Activated CD8-positive, alpha-beta memory T cell treated with anti-CD3 and anti-CD28 coated beads for 1 hour (primary cell): ENCODE results near the gene GATAD2A.
"Not testable (repeated sequence)": the region's sequence is repeated elsewhere in the genome, so short reads cannot be mapped to it uniquely, and the experiment has no call there.

Experiments used
- DNase-seq, 2 donors: peaks; one replicate each; pipeline ENCODE4 v3.0.0-alpha.2; 2020; ENCODE audit warnings: low read depth in 1 of 2; ENCODE audit errors: extremely low read depth in 1 of 2

Gene GATAD2A

DNA sequence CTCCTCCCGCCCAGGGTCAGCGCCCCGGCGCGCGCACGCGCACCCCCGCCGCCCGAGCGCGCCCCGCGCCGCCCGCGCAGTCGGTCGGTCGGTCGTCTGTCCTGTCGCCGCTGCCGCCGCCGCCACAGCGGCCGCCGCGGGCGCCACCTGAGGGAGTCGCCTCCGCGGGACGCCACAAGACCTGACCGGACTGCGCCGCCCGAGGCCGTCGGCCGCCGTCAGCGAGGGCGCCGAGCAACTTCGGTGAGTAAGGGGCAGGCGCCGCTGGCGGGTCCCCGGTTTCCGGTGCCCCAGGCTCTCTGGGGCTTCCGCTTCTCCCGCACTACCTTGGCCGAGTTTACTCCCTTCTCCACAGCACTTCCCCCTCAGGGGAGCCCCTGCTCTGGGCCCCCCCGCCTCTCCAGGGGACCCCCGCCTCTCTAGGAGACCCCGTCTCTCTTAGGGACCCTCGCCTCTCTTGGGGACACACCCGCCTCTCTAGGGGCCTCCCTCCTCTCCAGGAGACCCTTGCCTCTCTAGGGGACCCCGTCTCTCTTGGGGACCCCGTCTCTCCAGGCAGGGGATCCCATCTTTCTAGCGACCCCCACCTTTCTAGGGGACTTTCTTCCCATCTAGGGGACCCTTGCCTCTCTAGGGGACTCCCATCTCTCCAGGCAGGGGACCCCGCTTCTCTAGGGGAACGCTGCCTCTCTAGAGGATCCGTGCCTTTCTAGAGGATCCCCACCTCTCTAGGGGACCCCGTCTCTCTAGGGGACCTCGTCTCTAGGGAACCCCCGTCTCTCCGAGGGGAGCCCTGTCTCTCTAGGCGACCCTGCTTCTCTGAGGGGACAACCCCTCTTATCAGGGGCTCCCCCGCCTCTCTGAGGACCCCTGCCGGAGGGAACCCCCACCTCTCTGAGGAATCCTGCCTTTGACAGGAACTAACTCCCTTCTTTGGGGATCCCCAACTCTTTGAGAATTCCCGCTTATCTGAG, 19.3 kb upstream of the GATAD2A start:
- peak in 1 of 2 donors; percentile 34 for DNase-seq

DNA sequence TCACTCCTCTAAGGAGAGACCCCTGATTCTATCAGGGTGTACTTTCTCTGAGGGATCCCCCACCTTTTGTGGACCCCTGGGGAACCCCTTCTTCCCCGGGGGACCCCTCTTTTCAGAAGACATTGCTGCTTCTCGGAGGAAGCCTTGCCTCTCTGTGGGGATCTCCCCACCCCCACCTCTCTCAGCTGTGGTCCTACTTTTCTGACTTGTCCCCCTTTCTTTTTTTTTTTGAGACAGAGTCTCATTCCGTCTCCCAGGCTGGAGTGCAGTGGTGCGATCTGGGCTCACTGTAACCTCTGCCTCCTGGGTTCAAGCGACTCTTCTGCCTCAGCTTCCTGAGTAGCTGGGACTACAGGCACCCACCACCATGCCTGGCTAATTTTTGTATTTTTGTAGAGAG, 18.4 kb upstream of the GATAD2A start:
- DNase-seq: no peak

DNA sequence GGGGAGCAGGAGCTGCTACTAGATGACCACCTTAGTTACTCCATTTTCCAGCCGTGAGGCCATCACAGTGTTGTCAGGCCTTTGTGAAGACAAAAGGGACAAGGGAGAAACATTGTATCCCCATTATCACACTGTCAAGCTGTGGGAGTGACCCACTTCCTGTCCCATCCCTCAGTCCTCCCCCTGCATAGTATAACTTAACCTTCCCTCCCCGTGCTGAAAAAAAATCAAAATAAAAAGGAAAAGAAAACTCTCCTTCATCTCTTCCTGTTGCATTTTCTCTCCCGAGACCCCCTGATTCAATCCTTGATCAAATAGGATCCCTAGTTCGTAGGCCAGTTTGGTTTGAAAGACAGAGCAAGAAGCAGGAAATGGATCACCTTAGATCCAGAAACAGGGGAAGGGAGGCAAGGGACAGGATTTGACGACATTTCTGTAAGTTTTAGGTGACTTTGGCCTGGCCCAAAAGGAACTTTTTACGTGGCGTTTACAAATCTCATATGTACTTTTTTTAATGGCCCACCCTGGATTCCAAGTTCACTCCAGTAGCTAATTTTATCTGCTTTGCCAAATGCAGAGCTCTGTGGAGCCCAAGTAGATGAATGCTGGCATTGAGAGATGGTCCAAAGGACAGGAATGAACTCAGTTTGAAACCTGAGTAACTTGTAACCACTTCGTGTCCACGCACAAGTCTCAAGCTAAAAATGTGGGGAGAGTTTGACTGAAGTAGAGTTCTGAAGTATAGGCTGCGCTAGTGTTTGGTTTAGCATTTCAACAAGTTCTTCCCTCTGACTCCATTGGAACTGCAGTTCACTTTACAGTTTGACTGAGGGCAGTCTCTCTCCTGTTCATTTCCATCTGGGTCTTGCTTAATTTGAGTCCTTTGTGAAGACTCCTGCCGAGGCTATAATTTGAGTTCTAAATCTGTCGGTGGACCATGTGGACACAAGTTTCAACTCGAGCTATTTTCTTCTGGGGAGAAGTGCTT, 16.6 kb upstream of the GATAD2A start:
- DNase-seq: no peak

DNA sequence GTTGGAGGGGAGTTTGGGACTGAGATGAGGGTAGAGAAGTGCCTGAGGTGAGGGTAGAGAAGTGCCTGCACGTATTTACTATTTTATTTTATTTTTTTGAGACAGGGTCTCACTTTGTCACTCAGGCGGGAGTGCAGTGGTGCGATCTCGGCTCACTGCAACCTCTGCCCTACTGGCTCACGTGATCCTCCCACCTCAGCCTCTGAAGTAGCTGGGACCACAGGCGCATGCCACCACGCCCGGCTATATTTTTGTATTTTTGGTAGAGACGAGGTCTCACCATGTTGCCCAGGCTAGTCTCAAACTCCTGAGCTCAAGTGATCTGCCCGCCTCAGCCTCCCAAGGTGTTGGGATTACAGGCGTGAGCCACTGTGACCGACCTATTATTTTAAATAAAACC, 15.8 kb upstream of the GATAD2A start:
- DNase-seq: not testable (repeated sequence)

DNA sequence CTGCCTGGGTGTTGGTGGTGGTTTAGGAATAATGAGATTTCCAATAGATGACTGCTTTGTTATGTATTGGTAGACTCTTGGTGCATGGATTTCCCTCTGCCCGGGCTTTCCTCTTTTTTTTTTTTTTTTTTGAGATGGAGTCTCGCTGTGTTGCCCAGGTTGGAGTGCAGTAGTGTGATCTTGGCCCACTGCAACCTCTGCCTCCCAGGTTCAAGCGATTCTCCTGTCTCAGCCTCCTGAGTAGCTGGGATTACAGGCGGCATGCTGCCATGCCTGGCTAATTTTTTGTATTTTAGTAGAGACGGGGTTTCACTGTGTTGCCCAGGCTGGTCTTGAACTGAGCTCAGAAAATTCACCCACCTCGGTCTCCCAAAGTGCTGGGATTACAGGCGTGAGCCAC, 11.1 kb upstream of the GATAD2A start:
- not testable (repeated sequence) for DNase-seq

DNA sequence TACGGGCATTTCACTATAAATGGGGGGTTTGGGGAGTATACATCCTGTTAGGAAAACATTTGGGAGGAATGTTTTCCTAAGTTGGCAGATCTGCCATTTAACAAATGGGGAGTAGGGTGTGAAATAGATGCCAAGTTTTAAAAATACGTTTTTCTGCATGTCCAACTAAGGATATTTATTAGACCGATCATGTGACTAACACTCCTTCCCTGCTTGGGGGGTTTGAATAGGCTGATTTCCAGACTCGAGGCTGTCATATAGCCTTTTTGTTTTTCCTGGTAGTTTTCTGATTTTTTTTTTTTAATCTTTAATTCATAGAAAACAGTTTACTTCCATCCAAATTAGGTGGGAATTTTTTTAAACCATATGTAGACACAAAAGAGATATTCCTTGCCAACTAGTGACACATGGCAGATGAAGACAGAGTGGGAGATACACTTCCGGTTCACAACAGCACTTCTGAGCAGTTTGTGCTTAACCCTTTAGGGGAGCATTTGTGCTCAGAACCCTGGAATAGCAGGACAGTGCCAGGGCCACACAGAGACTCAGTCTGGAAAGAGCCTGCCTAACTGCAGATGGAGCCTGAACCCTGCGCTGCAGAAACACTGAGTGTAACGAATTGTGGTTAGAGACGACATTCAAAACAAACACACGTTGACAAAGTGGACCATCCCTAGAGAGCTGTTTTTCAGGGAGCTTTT, 5.6 kb upstream of the GATAD2A start:
- no peak for DNase-seq

DNA sequence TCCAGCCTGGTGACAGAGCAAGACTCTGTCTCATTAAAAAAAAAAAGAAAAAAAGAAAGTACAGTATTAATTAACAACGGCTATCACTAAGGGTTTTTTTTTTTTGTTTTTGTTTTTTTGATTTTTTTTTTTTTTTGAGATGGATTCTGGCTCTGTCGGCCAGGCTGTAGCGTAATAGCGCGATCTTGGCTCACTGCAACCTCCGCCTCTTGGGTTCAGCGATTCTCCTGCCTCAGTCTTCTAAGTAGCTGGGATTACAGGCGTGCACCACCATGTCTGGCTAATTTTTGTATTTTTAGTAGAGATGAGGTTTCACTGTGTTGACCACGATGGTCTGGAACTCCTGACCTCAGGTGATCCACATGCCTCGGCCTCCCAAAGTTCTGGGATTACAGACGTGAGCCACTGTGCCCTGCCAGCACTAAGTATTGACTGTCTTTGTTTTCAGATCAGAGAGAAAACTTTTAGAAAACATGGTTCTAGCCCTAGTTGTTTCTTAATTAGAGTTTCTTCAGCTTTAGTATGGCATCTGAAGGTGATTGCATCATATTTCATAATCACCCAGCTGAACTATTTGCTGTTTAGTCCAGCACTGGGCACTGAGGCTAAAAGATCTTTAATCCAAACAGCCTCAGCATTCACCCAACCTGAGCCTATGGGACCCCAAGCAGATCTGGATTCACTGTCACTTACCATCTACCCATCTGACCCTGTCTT, 2.7 kb upstream of the GATAD2A start:
- DNase-seq: no peak

DNA sequence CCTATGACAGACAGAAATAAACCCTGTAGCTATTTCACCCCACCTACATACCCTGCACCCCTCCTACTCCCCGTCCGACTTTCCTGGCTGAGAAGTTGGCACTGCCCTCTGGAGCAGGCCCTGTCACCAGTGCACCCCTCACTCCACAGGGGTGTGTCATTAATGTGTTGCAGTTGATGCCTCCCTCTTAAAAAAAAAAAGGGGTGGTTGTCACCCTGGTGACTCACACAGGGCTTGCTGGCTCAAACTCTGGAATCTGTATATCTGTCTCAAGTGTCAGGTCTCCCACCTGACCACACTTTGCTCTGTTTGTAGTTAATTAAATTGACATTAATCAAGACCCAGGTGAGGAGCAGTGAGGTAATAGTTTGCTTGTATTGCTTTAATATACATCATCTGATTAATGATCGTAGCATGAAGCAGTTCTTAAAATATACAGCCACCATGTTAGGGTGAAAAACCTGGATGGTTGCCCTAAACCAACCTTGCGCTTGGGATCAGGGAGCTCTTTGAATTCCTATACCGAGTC, 2.0 kb upstream of the GATAD2A start:
- DNase-seq: no peak

DNA sequence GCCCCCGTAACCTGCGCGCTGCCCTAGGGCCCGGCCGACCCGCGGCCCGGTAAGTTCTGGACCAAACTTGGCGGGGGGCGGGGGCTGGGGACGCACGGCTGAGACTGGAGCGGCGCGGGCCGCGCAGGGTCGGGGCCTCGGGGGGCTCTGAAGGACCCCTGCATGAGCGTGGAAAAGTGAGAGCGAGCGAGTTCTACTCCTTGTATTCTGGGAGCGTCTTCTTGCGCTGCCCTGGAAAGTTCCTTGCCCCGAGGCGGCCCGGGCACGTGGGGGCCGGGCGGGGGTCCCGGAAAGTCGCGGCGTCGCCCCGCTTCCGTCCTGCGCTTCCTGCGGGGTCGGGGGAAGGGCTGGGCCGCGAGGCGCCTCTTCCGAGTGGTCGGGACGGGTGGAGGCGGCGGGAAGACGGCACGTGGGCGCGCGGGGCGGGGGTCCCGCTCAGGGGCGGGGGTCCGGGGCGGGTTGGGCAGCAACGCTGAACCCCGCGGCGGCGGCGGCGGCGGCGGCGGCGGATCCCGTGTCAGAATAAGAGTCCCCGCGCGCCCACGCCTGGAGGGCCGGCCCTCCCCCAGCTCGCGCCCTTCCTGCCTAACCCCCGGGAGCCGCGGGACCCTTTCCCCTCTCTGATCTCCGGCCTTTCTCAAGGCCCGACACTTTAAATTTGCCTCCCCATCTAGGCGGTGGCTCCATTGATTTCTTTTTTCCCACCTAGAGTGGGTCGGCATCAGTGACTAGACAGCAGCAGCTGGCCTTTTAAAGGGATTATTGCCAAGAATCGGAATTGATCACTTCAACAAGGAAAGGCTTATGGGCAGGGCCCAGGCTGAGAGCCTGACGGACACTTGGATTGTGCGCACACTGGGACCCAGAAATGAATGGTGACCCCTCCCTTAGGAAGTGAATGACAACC, 749 bp downstream of the GATAD2A start:
- DNase-seq: peak in 1 of 2 donors; percentile 26

DNA sequence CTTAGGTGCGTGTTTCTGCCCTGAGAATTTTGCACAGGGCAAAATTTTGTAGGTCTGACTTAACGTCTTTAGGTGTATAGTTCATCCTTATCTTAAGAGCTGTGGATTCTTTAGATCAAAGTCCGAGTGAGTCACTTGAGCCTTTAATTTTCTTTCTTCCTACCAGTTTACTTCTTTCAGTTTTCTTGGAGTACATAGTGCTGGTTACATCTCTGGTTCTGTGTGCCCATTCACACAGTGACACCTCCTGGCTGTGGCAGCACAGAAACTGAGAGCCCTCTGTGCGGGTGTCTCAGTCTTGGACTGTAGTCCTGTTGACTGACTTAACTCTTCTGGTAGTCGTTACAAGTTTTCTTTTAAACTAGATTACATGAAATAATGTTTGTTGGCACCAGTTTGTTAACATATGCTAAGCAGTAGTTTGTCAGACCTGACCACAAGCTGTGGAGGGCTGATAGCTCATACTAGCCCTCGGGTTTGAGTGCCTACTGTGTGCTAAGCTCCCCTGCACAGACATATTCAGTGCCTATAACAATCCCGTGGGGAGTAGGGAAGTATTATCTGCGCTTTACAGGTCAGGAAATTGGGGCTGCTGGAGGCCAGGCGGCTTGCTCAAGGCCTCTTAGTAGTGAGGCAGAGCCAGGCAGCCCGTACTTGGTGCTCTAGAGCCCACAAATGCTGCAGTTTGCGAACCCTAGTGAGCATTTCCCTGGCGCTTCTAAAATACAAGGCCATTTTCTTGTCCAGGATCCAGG, 1.6 kb downstream of the GATAD2A start:
- DNase-seq: peak in 1 of 2 donors; percentile 29

DNA sequence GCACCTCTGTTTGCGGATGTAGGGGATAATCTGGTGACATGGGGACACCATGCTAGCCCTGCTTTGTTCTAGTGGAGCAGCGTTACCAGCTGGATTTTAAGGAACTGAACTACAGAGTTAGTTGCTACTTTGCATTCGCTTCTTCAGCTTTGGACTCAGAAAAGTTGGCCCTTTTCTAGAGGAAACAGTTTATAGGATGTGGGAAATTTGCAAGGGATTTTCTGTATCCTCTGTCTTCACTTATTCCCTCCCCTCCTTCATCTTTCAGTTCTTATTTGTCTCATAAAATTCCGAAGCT, 2.1 kb downstream of the GATAD2A start:
- no peak for DNase-seq

DNA sequence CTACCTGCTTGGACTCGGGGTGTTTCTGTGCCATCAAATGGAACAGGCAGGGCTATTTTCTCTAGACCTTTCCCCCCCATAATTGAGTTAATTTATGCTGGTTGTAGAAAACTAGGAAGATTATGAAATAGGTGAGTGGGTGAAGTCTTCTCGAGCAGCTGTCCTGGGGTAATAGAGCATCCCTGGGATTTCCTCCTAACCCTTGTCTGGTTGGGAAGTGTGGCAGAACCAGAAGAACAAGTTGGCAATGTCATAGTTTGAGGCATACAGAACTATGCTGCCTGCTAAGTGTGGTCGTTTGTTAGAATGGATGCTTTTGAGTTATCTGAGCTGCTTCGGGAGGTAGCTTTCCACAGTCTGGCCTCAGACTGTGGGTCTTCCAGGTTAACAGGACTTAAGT, 3.7 kb downstream of the GATAD2A start:
- no peak for DNase-seq

DNA sequence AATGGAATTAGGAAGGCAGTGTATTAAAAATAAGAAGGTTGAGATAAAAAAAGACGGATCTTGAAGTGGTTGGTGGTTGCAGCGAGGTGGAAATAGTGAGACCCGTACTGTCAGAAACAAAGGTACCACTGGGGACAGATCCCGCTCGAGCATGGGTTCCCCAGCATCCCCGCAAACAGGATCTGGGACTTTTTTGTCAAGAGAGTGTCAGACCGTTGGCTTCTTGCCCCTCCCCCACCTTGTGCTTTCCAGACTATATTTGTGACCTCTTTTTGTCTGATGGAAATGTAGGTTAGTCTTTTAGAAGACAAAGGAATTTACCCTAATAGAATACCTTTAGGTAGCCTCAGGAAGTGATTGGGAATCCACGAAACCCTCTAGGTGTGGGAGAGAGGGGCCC, 4.2 kb downstream of the GATAD2A start:
- no peak for DNase-seq

DNA sequence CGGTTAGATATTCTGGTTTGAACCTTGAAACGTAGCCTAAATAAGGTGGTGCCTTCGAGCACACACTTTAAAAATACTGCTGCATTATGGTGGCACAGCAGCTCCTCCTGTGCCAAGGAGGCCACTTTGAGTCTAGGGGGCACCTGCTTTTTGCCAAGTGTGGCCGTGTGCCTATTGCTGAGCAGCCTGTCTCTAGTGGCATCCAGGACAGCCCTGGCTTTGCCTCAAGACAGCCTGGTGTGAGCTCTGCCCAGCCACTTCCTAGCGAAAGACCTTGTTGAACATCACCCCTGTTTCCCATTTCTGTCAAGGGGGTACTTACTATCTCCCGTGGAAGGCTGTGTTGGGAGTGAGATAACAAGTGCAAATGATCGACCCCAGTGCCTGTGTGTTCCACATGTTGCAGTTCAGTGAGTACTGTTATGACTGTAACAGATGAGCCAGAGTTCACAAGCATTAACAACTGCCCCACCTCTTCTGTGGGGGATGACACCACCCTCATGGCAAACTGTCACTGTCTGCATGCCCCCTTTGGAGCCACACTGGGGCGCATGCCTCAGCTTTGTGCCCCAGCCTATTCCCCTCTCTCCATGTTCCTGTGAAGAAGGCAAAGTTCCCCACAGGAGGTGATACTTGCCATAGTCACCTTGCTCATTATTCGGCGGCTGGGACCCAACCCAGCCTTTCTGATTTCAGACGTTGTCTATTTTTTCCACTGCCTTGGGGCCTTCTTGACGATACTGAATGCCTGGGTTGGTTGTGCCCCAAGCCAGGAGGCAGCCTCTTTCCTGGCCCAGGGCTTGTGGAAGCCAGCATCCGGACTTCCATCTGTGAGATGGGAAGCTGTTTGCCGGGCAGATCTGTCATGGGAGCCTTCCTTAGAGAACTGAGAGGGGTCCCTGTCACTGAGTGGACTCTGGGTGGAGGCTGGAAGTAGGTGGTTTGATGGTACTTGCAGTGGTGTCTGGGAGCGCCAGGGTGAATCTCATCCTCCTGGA, 5.4 kb downstream of the GATAD2A start:
- DNase-seq: no peak

DNA sequence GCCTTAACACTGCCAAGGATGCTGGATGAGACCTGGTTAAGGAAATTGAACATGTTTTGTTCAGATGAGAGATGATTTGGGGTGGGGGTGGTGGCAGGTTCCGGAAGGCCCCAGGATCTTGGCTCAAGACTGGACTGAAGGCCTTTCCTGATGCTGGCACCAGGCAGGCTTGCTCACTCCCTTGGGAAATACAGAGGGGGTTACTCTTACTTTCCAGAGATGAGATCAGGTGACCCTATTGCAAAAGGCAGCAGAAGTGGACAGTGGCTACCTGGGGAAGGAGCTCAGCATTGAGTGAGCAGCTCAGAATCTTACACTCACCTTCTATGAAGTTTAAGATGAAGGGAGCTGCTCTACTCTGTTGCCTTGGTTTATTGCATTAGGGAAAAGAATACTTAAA, 10.8 kb downstream of the GATAD2A start:
- no peak for DNase-seq

DNA sequence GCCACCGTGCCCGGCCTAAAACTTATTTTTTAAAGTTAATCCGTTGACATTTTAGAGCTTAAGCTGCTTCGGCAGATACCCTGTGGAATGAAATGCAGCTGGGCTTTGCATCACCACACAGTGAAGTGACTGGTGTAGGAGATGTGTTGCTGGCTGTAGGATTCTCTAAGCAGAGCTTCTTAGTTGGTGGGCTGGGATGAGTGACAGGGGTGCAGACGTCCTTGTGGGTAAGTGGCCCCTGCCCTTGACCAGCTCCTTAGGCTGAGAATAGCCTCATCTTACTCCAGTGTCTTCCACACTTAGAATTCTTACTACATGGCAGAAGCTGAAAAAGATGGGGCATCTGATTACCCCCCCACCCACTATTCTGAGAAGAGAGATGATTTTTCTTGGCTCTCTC, 11.6 kb downstream of the GATAD2A start:
- DNase-seq: no peak

DNA sequence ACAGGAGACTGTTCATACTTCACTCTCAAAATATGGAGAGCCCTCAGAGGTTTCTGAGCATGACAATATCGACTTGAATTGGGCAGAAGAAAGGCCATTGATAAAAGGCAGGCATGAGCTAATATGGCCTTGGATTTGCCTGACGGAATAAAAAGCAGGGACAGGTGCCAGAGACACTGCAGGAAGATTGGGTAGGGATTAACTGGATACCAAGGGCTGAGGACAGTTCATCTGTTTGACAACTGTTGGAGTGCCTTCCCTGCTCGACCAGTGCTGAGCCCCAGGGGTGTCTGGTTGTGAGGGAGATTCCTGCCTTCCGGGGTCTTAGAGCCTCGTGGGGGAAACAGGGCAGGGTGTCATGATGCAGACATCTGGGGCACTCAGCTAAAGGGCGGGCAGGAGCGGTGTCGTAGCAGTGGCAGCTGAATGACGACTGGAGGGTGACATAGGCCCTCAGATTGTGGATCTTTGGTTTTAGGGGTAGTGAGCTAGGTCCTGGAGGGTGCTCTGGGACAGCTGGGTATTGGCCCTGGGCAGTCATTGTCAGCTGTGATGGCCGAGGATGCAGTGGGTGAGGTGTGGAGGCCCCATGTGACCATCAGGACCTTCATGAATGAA, 12.3 kb downstream of the GATAD2A start:
- no peak for DNase-seq
